GM21381 (cell line): ENCODE data around the gene DTD1.
A peak's percentile ranks its signal among the peaks of the same experiment; 100 is the strongest.

Experiments
- ATAC-seq: cut with Tn5 transposase; IDR thresholded peaks from one replicate; pipeline ENCODE4 v1.9.1; 2021; ENCODE audit warnings: mild to moderate bottlenecking, moderate library complexity; ENCODE audit not compliant: unreplicated experiment

Gene DTD1

DNA sequence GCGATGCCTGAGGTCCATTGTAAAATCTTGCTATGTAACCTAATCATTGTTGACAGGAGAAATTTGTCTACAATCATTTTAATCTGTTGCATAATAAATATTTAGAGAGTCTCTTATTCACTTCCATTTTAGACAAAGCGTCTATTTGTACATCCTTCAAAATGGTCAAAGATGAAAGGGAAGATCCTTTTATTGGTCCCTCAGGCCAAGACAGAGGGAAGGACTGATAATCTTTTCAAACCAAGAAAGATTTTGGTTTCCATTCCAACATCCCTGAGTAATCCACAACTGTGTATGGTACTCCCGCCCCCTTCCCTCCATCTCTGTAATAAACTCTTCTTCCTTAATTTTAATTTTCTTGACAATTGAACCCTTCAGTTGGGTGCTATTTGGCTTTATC is 114.1 kb downstream of the DTD1 start:
- no peak for ATAC-seq

DNA sequence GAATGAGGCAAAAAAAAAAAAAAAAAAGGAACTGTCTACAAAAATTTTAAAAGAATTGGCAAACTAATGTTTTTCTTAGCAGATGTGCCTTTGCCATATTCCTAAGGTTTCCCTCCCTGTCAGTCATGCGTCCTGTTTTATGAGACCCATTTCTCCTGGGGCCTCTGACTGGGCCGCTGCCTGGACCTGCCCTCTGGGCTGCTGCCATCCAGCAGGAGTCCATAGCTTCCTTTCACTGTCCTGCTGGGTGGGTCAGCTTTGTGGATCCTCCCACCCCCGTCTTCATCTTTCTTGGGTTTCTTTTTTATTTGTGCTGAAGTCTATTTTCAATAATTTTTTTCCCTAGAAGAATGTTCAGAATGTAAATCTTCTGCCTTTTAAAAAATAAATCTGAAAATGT is 114.9 kb downstream of the DTD1 start:
- no peak for ATAC-seq

DNA sequence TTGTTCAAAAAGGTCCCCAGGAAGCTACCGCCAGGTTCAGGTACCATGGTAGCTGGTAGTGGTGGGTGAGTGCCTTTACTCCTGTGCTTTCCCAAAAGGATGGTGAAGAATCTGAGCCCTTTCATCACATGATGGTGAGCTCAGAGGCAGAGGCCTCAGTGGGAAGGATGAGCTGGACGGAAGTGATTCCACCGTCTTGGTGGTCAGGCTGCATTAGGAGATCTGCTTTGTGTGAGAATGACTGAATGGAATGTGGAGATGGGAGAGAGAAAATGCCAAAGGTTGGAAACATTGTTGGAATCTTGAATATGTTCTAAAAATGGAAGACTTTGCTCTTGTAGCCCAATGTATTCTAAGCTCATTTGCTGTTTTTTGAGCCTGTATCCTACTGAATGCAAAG is 117.6 kb downstream of the DTD1 start:
- ATAC-seq, result no peak

DNA sequence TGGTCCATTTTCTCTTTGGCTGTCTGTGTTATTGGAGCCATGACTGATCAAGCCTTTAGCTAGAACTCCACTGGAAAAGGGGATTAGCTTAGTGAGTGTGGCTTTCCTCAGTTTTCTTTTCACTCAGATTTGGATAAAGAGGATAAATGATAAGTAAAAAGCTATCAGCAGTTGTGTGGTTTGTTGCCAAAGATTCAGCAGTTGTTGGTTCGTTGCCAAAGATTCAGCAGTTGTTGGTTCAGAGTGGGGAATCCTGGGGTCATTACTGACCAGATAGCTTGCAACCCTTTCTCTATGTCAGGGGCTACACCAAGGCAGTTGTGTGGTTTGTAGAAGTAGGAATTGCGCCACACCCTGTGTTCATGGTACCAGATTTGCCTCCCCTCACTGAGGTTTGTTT is 118.1 kb downstream of the DTD1 start:
- no peak for ATAC-seq

DNA sequence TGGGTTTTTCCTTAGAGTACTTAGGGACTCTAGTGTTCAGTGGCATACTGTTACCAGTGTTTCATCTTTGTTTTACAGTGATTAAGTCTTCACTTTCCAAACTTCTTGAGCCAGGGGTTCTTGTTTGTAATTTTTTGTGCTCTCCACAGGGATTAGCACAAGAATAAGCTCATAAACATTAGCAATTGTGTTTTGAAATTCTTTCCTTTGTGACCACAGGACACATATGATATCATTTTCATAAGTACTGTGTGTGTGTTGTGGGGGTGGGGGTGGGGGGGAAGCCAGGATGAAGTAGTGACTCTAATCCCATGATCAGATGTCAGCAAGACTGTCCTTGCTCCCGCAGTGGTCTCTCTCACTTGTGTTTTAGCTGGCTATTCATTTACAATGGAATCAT is 124.3 kb downstream of the DTD1 start:
- no peak for ATAC-seq

DNA sequence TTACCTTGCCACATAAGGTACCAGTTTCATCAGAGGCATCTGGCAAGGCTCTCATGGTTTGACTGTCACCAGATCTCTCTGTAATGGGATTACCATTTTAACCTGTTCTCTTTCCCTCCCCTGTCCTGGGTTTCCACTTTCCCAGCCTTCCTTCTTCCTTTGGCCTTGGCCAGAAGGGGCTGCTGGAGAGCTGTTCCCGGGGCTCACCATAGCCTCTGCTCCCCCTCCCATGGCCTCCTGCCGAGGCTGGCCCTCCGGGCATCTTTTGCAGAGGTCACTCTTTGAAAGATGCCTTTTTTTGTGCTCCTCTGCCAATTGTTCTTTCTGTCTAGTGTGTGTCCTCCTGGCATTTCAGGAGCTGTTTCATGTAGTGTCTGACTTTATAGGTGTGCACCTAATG is 125.0 kb downstream of the DTD1 start:
- no peak for ATAC-seq

DNA sequence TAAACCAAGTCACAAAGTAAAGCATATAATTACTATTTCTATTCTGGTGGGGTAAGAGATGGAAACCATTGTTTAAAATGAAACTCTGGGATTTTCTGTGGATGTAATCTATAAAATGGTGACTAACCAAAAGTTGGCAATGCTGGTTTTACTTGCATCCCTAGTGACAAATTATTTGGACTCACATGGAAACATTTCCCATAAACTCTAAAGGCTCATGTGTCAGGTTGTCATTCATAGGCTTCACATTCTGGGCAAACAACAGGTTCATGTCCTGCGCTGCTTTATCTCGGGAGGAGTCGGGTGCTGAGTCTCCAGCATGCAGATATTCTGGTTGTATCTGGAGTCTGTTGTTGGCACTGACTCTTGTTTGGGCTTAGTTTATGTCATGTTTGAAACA is 127.7 kb downstream of the DTD1 start:
- ATAC-seq, result no peak

DNA sequence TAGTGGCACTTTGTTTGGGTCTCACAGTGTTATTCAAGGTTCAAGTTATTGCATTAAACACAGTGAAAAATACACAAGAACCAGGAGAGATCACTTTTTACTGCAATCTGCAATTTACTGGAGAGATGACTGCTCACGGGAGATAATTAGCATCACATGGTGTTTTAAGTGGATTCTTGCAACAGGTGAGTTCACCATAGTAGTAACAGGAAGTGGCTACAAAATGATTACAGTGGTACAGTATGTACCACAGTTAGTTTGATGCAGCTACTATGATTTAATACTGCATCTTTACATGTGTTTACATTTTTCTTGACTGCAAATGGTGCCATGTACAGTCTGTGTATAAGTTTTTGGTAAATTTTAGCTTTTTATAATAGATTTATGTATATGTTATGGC is 129.2 kb downstream of the DTD1 start:
- no peak for ATAC-seq

DNA sequence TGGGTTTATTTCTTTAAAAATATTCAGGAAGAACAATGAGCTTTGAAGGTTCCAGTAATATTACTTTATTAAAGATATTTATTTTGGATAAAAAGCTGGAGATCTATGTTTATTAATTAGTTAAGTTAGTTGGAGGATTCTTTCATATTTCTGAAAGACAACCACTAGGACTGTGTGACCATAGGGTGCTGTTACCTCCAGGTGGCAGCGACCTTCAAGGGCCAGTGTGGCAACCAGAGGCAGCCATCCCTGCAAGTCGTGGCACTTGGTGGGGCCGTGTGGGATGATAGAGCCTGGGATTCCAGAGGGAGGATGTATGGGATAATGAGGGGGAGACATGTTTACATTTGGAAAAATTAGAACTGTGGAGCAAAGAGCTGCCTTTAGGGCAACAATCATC is 130.3 kb downstream of the DTD1 start:
- ATAC-seq, result no peak

DNA sequence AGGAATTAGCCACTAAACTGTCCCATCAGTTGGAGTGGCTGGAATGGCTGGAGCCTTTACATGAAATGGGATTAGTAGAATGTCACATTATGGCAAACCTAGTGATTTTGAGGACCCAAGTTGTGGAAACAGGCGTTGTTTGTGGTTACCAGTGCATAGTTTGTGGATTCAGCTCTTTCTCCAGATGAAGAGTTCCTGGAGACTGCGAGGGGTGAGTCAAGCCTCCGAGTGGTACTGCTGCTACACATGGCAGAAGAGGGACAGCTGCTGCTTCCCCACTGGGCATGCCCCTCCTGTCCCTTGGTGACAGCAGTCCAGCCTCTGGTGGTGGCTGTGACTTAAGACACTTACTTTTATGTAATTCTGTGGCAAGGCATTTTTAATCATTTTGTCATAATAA is 131.6 kb downstream of the DTD1 start:
- no peak for ATAC-seq

DNA sequence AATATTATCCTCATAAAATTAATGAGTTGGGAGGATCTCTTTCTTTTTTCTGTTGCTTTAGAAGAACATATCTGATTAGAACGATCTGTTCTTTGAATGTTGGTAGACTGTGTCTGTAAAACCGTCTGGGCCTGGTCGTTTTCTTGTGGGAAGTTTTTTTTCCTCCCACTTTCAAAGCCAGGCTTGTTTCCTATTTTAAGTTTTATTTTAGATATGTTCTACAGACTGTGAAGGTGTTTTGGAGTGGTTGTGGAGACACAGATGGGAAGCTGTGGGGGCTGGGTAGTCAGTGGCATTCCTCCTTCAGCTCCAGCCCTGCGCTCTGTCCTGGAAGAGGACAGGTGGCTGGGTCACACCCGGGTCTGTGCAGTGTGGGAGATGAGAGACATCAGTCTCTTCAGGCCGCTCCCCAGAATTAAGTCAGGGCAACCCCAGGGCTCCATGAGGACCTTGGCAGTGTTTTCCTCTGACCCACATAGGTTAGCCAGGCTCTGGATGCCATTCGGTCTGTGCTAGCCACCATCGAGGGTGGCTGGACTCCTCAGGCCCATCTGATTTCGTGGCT is 133.8 kb downstream of the DTD1 start:
- no peak for ATAC-seq

DNA sequence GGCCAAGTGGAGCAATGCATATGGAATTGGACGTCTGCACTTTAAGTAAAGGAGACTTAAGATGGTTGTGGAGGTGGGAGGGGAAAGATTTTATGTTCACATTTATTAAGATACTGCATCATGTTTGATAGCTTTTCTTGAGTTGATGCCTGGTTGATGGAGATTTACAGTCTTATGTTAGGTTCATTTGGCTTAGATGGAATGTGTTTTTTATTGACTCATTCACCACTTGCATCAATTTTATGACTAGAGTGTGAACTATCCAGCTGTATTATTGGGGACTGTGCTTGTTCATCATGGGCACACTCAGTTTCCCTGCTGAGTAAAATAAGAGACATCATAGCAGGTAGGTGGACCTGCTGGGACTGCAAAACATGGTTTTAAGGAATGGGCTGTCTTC is 134.5 kb downstream of the DTD1 start:
- ATAC-seq, result no peak

DNA sequence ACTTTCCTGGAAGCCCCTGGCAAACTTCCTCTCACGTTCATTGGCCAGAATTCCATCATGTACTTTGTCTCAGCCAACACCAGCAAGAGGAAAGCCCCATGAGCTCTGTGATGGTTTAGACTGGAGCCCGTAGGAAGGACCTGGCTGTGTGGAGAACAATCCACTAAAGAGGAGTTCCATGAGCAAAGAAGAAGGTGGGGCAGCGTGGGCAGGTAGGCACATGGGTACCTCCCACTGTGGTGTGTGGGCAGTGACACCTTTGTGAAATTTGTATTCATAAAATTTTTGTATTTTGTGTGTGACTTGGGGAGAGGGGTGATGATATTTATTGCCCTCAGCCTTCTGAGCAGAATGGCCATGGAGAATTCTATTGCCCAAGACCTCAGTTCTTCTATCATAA is 136.2 kb downstream of the DTD1 start:
- ATAC-seq, result no peak

DNA sequence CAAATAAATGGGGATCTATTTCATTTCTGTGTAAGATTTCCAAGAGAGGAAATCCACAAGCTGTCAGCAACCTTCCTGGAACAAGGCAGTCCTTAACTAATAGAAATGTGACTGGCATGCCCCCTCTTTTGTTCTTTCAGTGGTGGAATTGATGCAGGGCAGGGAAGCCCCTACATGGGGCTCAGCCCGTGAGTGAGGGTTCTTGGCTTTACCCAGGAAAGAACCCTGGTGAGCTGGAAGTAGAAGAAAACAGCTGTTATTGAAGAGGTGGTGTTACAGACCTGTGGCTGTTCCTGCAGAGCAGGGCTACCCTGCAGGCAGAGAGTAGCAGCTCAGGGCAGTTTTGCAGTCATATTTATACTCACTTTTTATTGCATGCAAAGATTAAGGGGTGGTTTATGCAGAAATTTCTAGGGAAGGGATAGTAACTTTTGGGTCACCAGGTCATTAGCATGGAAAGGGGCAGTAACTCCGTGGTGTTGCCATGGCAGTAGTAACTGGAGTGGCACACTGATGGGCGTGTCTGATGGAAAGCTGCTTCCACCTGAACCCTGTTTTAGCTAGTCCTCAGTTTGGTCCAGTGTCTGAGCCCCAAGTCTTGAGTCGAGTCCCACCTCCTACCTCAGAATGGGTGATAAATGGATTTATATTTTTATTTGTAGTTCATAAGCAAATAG is 137.1 kb downstream of the DTD1 start:
- ATAC-seq, result no peak

DNA sequence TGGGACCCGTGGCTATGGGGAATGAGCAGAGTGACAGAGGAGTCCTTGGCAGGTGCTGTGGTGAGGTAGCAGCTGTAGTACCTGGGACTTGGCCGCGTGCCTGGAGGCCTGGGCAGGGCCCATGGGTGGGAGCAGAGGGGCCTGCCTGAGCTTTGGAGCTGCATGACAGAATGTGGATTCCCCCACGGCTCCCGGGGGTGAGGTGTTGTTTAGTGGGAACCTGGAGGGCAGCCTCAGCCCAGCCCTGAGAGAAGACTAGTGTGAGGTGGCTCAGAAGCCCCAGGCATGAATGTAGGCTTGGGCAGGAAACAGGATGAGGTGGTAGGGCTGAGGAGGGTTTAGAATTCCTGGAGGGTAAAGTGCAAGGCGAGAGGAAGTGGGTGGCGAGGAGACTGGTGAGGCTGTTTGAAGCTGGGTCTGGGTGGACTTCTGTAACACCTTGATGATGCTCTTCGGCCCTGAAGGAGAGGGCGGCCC is 139.2 kb downstream of the DTD1 start:
- ATAC-seq, result no peak

DNA sequence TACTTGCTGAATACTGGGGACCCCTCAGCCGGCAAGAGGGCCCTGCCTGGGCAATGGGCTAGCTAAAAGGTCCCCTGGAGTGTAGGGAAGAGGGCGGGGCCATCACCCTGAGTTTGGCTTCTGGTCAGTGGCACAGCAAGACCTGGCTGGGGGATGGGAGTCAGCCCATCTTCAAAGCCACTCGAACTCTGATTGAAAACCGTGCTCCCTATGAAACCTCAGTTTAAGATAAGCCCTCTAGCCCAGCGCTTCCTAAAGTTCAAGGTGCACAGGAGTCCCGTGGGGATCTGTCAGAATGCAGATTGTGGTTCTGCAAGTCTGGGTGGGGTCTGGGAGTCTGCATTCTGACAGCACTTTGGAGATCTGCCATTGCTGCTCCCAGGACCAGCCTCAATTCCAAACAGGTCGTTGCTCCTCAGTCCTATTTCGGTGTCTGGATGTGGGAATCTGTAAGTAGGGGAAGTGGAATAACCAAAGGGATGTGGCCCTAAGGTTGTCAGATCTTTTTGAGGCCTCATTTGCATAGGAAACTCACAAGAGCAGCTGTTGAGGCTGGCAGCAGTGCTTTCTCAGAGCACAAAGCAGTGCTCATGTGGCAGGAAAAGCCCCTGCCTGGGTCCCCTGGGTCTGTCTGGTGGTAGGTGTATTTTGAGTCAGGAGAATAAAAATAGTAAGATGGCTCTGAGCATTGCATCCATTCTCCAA is 140.5 kb downstream of the DTD1 start:
- peak; percentile 97 for ATAC-seq

DNA sequence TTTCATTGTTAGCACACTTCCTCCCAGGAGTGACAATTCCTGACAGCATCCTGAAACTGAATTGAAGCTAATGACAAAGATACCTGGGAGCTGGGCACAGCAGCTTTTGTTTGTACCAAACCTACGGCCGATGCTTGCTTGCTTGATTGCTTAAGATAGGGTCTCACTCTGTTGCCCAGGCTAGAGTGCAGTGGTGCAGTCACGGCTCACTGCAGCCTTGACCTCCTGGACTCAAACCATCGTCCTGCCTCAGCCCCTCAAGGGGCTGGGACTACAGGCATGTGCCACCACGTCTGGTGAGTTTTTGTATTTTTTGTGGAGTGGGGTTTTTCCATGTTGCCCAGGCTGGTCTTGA is 141.0 kb downstream of the DTD1 start:
- peak; percentile 39 for ATAC-seq

DNA sequence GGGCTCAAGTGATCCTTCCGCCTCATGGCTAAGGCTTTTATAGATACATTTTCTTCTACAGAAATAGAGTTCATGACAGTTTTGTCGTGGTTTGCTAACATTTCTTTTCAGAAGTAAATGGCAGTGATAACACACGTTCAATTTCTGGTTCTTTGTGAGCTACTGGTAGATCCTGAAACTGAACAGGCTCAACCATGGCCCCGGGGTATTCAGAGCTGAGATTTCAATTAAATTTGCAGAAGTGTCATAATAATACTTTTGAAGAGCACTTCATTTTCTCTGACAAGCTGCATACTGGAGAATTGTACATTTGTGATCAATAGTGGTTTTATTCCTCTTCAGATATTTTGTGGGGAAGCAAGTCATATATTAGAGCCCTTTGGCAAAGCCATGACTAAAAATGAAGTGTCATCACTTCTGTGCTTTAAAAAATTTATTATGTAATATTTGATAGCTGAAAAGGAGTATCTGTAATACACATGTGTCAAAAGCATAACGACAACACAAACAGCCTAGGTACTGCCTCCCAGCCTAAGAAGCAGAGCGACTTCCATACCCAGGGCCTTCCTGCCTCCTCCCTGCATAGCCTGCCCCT is 141.5 kb downstream of the DTD1 start:
- ATAC-seq, result no peak

DNA sequence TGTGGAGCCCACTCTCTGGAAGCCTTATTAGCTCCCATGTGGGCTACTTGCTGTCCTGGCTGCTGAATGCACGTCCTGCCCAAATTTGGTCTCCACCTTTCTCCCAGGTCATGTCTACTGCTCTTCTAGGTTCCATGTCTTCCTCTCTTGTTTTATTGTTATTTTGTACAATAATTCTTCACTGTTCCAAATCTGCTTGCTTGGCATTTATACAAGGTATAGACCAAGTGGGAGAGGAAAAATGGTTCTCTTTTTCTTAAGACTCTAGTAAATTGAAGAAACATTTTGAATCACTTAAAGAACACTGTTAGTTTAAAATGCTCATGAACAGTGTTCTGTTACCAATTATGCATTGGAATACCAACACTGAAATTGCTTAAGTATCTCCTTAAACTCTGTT is 144.1 kb downstream of the DTD1 start:
- no peak for ATAC-seq

DNA sequence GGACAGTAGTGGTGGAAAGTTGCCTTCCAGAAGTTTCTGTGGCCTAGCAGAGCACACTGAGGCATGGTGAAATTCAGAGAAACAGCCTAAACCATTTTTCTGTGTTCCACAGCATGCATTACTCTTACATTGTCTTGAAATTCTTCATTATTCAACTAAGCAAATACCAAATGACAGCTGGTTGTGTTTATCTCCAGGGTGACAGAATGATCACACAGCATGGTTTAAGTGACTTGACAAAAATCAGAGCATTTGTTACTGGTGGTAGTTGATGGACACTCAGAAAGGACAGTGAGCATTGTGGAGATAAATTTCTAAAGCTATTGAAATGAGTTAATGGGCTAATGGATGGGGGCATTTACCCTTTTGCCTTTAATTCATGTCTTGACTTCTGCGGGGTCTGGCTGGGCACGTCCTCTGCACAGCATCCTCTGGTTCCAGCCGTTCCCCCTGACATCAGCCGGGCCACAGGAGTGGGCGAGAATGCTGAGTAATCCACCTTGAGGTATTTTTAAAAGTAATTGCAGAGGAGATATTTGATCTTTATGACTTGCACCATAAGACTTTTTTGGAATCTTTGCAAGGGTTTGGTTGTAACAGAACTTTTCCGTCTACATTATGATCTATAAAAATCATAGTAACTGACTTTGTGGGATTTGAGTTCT is 146.8 kb downstream of the DTD1 start:
- ATAC-seq, result no peak

DNA sequence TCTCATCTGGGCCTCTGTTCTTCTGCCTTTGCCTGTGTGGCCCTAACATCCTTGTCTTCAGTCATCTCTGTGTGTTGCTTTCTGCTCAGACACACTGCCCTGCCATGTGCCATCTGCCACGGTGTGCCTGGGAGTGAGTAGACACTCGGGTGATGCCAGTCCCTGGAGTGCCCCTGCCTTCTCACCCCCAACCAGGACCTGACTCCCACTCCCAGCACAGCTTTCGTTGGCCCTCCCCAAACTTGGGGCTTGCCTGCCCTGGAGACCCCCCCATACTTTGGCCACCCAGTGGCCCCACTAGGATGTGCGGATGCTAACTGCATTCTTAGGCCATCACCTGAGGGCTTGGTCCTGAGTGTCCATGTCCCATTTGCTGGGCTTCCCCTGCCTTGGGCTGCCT is 149.3 kb downstream of the DTD1 start:
- no peak for ATAC-seq

DNA sequence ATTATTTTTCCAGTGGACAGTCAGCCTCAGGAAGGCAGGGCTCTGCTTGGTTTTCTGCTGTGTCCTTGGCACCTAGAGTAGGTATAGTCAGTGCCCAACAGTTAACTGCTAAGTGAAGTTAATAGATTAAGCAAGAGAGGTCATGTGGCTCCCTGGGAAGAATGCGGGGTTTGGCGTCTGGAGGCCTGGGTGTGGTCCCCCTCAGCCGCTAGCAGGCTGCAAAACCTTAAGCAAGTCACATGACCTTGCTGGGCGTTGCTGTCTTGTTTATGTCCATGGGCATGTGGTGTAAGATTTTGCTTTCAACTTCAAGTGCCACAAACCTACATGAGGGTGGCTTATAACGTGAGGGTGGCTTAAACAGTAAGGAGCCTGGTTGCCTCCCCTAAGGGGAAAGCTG is 150.2 kb downstream of the DTD1 start:
- no peak for ATAC-seq
